Measurements from ENCODE around the gene XKR3. TPM values are rescaled to one million over a fixed set of nuclear protein-coding genes. Genes with fewer than 3 reads are reported as not detected.

The XKR3 gene
- total RNA-seq, 1 donor from 2014 or later = not detected

DNA sequence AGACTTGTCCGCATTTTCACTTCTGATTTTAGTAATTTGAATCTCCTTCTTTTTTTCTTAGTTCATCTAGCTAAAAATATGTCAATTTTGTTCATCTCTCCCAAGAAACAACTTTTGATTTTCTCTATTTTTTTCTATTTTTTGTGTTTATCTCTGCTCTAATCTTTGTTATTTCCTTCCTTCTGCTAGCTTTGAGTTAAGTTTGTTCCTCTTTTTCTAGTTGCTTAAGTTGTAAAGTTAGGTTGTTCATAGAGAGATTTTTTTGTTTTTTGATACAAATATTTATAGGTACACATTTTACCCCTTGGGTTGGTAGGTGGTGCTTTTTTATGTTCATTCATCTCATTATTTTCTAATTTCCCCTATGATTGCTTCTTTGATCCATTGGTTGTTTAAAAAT lies 22.1 kb upstream of the XKR3 start:
- TF ChIP-seq, protein P1, sequence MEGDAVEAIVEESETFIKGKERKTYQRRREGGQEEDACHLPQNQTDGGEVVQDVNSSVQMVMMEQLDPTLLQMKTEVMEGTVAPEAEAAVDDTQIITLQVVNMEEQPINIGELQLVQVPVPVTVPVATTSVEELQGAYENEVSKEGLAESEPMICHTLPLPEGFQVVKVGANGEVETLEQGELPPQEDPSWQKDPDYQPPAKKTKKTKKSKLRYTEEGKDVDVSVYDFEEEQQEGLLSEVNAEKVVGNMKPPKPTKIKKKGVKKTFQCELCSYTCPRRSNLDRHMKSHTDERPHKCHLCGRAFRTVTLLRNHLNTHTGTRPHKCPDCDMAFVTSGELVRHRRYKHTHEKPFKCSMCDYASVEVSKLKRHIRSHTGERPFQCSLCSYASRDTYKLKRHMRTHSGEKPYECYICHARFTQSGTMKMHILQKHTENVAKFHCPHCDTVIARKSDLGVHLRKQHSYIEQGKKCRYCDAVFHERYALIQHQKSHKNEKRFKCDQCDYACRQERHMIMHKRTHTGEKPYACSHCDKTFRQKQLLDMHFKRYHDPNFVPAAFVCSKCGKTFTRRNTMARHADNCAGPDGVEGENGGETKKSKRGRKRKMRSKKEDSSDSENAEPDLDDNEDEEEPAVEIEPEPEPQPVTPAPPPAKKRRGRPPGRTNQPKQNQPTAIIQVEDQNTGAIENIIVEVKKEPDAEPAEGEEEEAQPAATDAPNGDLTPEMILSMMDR (IDR thresholded peaks at IDR 0.05; ENCODE audit: unreplicated experiment) = no peak
- no peaks in the 10 kb centered on the region for H3K4me1 Mint-ChIP-seq (ENCODE audit: unreplicated experiment)

DNA sequence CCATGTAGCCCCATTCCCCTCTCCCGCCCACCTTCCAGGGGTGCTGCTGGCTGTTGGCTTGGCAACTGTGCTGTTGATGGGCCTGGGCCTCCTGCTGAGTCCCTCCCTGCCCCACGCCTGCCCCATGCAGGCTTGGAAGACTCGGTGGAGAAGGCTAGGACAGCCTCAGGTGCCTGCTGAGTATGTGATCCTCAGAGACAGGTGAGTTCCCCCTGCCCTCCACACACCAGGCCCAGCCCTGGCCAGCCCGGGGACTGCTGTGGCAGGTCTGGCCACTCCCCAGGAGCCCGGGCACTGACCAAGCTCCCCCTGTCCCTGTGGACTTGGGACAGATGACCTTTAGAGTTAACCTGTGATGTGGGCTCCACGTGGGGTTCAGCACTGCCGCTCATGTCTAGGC lies 20.7 kb upstream of the XKR3 start:
- peaks cover 8% of the 10 kb centered on the region for H3K27me3 Mint-ChIP-seq (ENCODE audit: unreplicated experiment)
- TF ChIP-seq, protein P1 (IDR thresholded peaks at IDR 0.05; ENCODE audit: unreplicated experiment) = no peak
- no peaks in the 10 kb centered on the region for H3K4me1 Mint-ChIP-seq (ENCODE audit: unreplicated experiment)
- H3K27ac Mint-ChIP-seq (ENCODE audit: unreplicated experiment) = no peak overlapping the region
- peaks cover 22% of the 10 kb centered on the region for H3K9me3 Mint-ChIP-seq (ENCODE audit: unreplicated experiment)
- no peak for DNase-seq (ENCODE audit: low spot score)
- peaks cover 9% of the 10 kb centered on the region for H3K36me3 Mint-ChIP-seq (ENCODE audit: low read depth, unreplicated experiment)
- H3K4me3 Mint-ChIP-seq (ENCODE audit: unreplicated experiment) = no peak overlapping the region

More for the DNA sequence above, 22.1 kb upstream of the XKR3 start:
- Mint-ChIP-seq H3K9me3 (ENCODE audit: unreplicated experiment) (peaks cover 22% of the 10 kb centered on the region), H3K27me3 (ENCODE audit: unreplicated experiment) (peaks cover 8% of the 10 kb centered on the region), H3K4me3 (ENCODE audit: unreplicated experiment) (no peak overlapping the region), H3K27ac (ENCODE audit: unreplicated experiment) (no peak overlapping the region), H3K36me3 (ENCODE audit: low read depth, unreplicated experiment) (peaks cover 9% of the 10 kb centered on the region)
- no peak for DNase-seq (ENCODE audit: low spot score)

DNA sequence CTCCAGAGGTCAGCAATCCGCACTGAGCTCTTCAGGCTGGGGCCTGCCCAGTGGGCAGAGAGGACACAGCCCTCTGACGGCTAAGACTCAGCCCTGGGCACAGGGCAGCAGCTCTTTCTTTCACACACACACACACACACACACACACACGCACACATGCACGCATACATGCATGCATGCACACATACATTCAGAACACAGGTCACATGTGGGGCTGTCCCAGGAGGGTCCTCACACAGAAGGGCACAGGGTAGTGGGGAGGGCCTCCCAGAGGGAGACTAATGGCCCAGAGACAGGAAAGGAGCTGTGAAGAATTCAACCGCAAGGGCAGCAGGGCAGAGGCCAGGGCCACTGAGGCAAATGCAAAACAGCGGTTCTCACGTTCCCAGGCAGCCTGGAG lies 20.3 kb upstream of the XKR3 start:
- Mint-ChIP-seq H3K4me3 (ENCODE audit: unreplicated experiment) (no peak overlapping the region), H3K36me3 (ENCODE audit: low read depth, unreplicated experiment) (peaks cover 9% of the 10 kb centered on the region), H3K27me3 (ENCODE audit: unreplicated experiment) (peaks cover 8% of the 10 kb centered on the region), H3K4me1 (ENCODE audit: unreplicated experiment) (no peaks in the 10 kb centered on the region), H3K27ac (ENCODE audit: unreplicated experiment) (peak overlapping the region; percentile 70), H3K9me3 (ENCODE audit: unreplicated experiment) (peaks cover 22% of the 10 kb centered on the region)
- DNase-seq (ENCODE audit: low spot score) = no peak
- TF ChIP-seq, protein P1 (IDR thresholded peaks at IDR 0.05; ENCODE audit: unreplicated experiment) = no peak

DNA sequence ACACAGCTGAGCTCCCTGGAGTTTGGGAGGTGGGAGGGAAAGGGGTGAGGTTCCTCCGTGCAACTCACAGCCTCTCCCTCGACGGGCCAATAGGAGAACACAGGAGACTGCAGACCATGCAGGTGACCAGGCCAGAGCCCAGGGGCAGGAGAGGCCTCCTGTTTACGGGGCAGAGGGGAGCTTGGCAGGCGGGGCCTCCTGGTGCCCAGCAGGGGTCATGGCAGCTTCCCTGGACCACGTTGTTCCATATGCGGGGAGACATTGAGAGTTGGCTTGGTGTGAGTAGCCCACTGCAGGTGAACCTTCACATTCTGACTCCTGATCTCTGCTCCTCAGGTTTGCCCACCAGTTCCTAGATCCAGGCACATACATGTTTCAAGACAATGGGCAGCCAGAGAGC lies 19.3 kb upstream of the XKR3 start:
- TF ChIP-seq, protein P1 (IDR thresholded peaks at IDR 0.05; ENCODE audit: unreplicated experiment) = no peak
- Mint-ChIP-seq H3K27ac (ENCODE audit: unreplicated experiment) (no peak overlapping the region), H3K4me1 (ENCODE audit: unreplicated experiment) (no peaks in the 10 kb centered on the region), H3K4me3 (ENCODE audit: unreplicated experiment) (no peak overlapping the region), H3K36me3 (ENCODE audit: low read depth, unreplicated experiment) (peaks cover 9% of the 10 kb centered on the region), H3K27me3 (ENCODE audit: unreplicated experiment) (peaks cover 8% of the 10 kb centered on the region), H3K9me3 (ENCODE audit: unreplicated experiment) (peaks cover 22% of the 10 kb centered on the region)
- DNase-seq (ENCODE audit: low spot score) = no peak

DNA sequence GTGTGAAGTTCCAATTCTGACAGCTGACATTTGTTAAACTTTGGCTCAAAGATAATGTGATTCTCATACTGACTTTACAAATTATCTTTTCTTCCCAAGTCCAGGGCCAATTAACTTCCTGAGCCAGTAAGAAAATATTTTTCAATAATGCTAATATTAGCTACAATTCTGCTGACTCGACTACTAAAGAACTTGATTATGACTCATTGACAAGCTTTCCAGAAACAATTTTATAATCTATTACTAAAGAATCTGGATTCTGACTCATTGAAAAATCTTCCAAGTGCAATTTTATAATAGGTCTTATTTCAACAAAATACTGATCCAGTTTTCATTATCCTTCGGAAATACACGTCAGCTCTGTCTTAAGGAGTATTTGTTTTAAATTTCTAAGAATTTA lies 12.9 kb upstream of the XKR3 start:
- H3K36me3 Mint-ChIP-seq (ENCODE audit: low read depth, unreplicated experiment) = no peaks in the 10 kb centered on the region
- H3K4me3 Mint-ChIP-seq (ENCODE audit: unreplicated experiment) = no peak overlapping the region
- H3K9me3 Mint-ChIP-seq (ENCODE audit: unreplicated experiment) = no peaks in the 10 kb centered on the region
- TF ChIP-seq, protein P1 (IDR thresholded peaks at IDR 0.05; ENCODE audit: unreplicated experiment) = no peak
- no peak overlapping the region for H3K27ac Mint-ChIP-seq (ENCODE audit: unreplicated experiment)
- no peaks in the 10 kb centered on the region for H3K4me1 Mint-ChIP-seq (ENCODE audit: unreplicated experiment)
- DNase-seq (ENCODE audit: low spot score) = no peak
- H3K27me3 Mint-ChIP-seq (ENCODE audit: unreplicated experiment) = no peaks in the 10 kb centered on the region

Measured in endothelial cell (in vitro differentiated cells).